Activated B cell treated with CpG ODN at 0.5 μM for 24 hours (primary cell): ENCODE data around the gene L3MBTL4. TPM values are rescaled to one million over a fixed set of nuclear protein-coding genes. Genes with fewer than 3 reads are reported as not detected.

Experiments used
- ATAC-seq: fragments of 200-7000 bp; cut with Tn5 transposase; one replicate; pipeline ENCODE4 v1.10.0; 2021; ENCODE audit warnings: low read depth, mild to moderate bottlenecking, moderate library complexity
- CTCF ChIA-PET: fragments of 350-600 bp; sonication (Branson Sonifier 250); formaldehyde crosslinking; loops from one replicate; lab custom pipeline; 2021; ENCODE audit warnings: antibody characterized with exemption; lab: Charles Lee
- POLR2A ChIA-PET: fragments of 350-600 bp; sonication (Branson Sonifier 250); formaldehyde crosslinking; loops from one replicate; lab custom pipeline; 2021; ENCODE audit warnings: antibody characterized with exemption; lab: Charles Lee
- DNase-seq: peaks from one replicate; pipeline ENCODE4 v3.0.0; 2022
- H3K27ac Mint-ChIP-seq: one replicate; pipeline ENCODE4 v1.8.0; 2020; ENCODE audit warnings: mixed read lengths
- H3K27me3 Mint-ChIP-seq: one replicate; pipeline ENCODE4 v1.8.0; 2021; ENCODE audit warnings: mixed read lengths
- H3K36me3 Mint-ChIP-seq: one replicate; pipeline ENCODE4 v1.8.0; 2021; ENCODE audit warnings: low read depth, mixed read lengths
- H3K4me1 Mint-ChIP-seq: one replicate; pipeline ENCODE4 v1.8.0; 2021; ENCODE audit warnings: mixed read lengths
- H3K4me3 Mint-ChIP-seq: one replicate; pipeline ENCODE4 v1.8.0; 2020; ENCODE audit warnings: mild to moderate bottlenecking, mixed read lengths
- H3K9me3 Mint-ChIP-seq: one replicate; pipeline ENCODE4 v1.8.0; 2020; ENCODE audit warnings: mixed read lengths
- CTCF ChIP-seq: fragments of 200-600 bp; IDR thresholded peaks from one replicate; pipeline ENCODE4 v1.8.0; 2022; ENCODE audit warnings: antibody characterized with exemption, mild to moderate bottlenecking
- intact Hi-C: fragments of 100-400 bp; cut with micrococcal nuclease; formaldehyde crosslinking; loops from one replicate; pipeline ENCODE4 v1.15.1; 2024
- total RNA-seq: library from RNA; stranded (reverse); gene quantifications from 2 replicates; pipeline ENCODE4 v1.2.3, GENCODE V29; 2022

L3MBTL4 gene
- total RNA-seq, 1 donor from 2014 or later: 12.3 TPM

DNA sequence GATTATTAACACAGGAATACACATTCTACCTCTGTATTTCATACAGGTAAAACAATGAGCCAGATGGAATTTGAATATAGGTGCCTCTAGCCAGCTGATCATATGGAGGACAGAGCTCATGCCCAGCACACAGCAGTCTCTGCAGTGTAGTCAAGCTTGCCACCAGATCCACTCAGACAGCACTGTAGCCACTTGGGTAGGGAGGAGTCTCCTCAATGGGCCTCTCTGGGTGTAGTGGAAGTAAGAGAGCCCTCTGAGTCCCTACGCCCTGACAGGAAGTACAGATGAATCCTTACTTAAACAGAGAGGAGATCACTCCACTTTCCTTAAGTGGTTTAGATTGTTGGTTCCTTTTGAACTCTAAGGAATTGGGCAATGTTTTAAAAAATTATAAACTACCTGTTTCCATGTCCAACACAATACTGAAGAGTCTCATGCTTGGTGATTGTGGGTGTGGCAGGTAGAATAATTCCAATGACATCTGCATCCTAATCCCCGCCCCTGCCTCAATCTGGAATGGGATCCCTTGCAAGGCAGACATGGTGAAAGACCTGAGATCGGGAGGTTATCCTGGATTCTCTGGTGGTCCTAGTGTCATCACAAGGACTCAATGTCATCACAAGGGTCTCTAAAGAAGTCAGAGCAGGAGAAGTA is 496.4 kb downstream of the L3MBTL4 start:
- no peak for DNase-seq
- intact Hi-C loops: no loop called here
- H3K27ac Mint-ChIP-seq: no peak overlapping the region
- no peak for ATAC-seq
- TF ChIP-seq CTCF: no peak
- no peaks in the 10 kb centered on the region for H3K4me1 Mint-ChIP-seq
- CTCF ChIA-PET: no interaction called here
- no peak overlapping the region for H3K4me3 Mint-ChIP-seq
- POLR2A ChIA-PET: no interaction called here
- no peaks in the 10 kb centered on the region for H3K9me3 Mint-ChIP-seq
- H3K27me3 Mint-ChIP-seq: peaks cover 10% of the 10 kb centered on the region
- no peaks in the 10 kb centered on the region for H3K36me3 Mint-ChIP-seq

- ChIA-PET CTCF (no interaction called here), POLR2A (no interaction called here)
- H3K4me3 Mint-ChIP-seq: no peak overlapping the region
- peaks cover 9% of the 10 kb centered on the region for H3K27me3 Mint-ChIP-seq
- H3K27ac Mint-ChIP-seq: no peak overlapping the region
- intact Hi-C loops: no loop called here
- no peaks in the 10 kb centered on the region for H3K36me3 Mint-ChIP-seq
- DNase-seq (no peak), ATAC-seq (no peak)
- H3K9me3 Mint-ChIP-seq: no peaks in the 10 kb centered on the region
- TF ChIP-seq CTCF: no peak
- H3K4me1 Mint-ChIP-seq: no peaks in the 10 kb centered on the region
Observed at GRCh38 chr18:5914951-5915350, 499.8 kb downstream of the L3MBTL4 start.

- H3K4me1 Mint-ChIP-seq: no peaks in the 10 kb centered on the region
- TF ChIP-seq CTCF: no peak
- no peak overlapping the region for H3K27ac Mint-ChIP-seq
- CTCF ChIA-PET: no interaction called here
- intact Hi-C loops: no loop called here
- ATAC-seq (no peak), DNase-seq (no peak)
- H3K27me3 Mint-ChIP-seq: peaks cover 4% of the 10 kb centered on the region
- POLR2A ChIA-PET: no interaction called here
- H3K9me3 Mint-ChIP-seq: no peaks in the 10 kb centered on the region
- no peak overlapping the region for H3K4me3 Mint-ChIP-seq
- H3K36me3 Mint-ChIP-seq: no peaks in the 10 kb centered on the region
Observed at GRCh38 chr18:5914016-5914415, 500.7 kb downstream of the L3MBTL4 start.

DNA sequence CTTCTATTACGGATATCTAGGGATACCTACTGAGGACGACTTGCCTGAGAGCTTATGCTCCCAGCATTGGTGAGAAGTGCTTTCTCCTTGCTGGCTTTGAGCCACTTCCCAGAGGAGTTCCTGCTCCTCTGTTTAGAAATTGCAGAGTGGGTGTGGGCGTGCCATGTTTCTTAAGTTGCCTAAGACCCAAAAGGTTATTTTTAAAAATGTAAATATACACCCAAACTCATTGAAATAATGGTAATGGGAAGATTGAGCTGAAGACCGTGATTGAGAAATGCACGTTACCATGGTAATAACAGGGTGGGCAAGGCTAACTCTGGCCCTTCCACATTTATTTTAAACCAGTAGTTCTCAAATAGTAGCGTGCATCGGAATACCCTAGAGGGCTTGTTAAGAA is 502.1 kb downstream of the L3MBTL4 start:
- no peak for DNase-seq
- Mint-ChIP-seq H3K9me3 (no peaks in the 10 kb centered on the region), H3K4me3 (no peak overlapping the region), H3K4me1 (no peaks in the 10 kb centered on the region), H3K36me3 (no peaks in the 10 kb centered on the region), H3K27me3 (peaks cover 4% of the 10 kb centered on the region), H3K27ac (no peak overlapping the region)
- no peak for TF ChIP-seq CTCF
- intact Hi-C loops: no loop called here
- ATAC-seq: no peak
- ChIA-PET CTCF (no interaction called here), POLR2A (no interaction called here)

DNA sequence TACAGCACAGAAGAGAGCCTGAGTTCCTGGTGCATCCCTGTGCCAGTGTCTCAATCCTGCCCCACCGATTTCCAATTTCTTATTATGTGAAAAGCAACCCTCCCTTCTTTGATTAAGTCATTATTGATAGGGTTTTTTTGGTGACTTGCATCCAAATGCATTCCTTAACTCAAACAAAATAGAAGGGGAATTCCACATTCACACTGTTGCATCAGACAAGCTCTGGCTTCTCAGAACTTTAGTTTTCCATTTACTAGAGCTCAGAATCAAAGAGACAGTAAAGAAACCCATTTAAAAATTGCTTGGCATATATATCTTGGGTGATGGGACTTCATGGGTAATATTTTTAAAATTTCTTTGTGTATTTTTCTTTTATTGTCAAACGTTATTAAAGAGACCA is 505.6 kb downstream of the L3MBTL4 start:
- Mint-ChIP-seq H3K4me3 (no peak overlapping the region), H3K27ac (no peak overlapping the region), H3K4me1 (no peaks in the 10 kb centered on the region), H3K36me3 (no peaks in the 10 kb centered on the region), H3K27me3 (peaks cover 5% of the 10 kb centered on the region), H3K9me3 (no peaks in the 10 kb centered on the region)
- POLR2A ChIA-PET: no interaction called here
- DNase-seq (no peak), ATAC-seq (no peak)
- no peak for TF ChIP-seq CTCF
- intact Hi-C loops: no loop called here
- CTCF ChIA-PET: no interaction called here
